HT1080 (cell line): ENCODE data around the gene OPN3. TPM values are rescaled to one million over a fixed set of nuclear protein-coding genes. Genes with fewer than 3 reads are reported as not detected.
A peak's percentile ranks its signal among the peaks of the same experiment; 100 is the strongest.

ENCODE experiments used
- DNase-seq: peaks from one replicate; pipeline ENCODE4 v3.0.0-alpha.2; 2015; ENCODE audit warnings: low read depth
- total RNA-seq: library from RNA; depleted of rRNA; stranded (reverse); fragments of >200 nt; shearing (Covaris generic); gene quantifications from 2 replicates; pipeline ENCODE4 v1.2.3, GENCODE V29; 2014

OPN3 gene
- total RNA-seq, 1 experiment from 2014 or later: 5.3 TPM

DNA sequence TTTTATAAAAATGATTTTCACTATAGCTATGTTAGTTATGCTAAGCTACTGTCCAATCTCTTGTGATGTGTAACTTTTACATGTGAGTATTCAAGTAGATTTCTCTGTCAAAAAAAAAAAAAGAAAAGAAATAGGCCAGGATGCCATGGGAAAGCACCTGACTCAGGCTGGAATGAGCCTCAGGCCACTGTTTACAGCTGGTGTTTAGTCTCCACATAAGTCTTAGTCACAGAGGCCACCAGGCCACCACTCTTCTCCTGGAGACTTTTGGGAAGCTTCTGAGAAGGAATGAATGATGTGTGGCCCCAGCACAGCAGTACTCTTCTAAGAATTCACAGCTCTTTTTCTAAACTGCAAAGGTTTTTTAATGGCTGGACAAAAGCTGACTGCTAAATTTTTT lies 48.9 kb downstream of the OPN3 start:
- DNase-seq: peak; percentile 74

GRCh38 chr1:241590719-241591118 lies 49.5 kb downstream of the OPN3 start:
- DNase-seq: no peak

- DNase-seq: no peak
Observed at GRCh38 chr1:241589521-241589920, 50.6 kb downstream of the OPN3 start.

GRCh38 chr1:241586905-241587512 lies 53.2 kb downstream of the OPN3 start:
- no peak for DNase-seq

DNA sequence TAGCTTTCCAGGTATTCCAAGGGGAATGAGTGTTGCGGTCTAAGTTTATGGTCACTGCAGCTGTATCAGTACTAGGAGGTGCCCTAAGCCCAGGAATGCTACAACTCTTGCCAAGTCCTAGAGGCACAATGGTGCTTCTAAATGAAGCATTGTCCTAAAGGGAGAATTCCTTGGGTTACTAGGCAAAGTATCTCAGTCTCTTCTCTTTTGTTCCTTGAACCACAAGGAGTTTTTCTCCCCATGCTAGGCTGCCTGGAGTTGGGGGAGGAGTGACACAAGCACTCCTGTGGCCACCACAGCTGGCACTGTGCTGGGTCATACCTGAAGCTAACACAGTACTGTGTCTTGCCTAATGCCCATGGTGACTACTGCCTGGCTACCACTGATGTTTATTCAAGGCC lies 57.2 kb downstream of the OPN3 start:
- no peak for DNase-seq

DNA sequence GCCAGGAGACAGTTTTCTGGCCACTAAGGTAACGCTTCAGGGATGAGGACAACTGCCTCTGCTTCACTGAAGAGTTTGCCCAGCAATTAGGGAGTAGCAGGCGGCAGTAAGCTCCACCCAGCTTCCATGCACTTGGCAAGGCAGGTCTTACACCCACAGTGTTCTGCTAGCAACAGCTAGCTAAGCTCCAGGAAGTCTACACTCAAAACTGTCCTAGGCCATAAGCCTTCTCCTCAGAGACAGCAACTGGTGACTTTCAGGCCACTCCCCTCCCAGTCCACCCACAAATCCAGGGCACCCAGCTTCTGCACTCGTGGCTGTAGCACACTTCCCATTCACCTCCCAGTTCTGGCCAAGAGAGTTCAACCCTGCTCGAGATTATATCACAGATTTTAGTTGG lies 60.7 kb downstream of the OPN3 start:
- DNase-seq: no peak

GRCh38 chr1:241574154-241574553 lies 66.0 kb downstream of the OPN3 start:
- no peak for DNase-seq

GRCh38 chr1:241569848-241570247 lies 70.3 kb downstream of the OPN3 start:
- no peak for DNase-seq

DNA sequence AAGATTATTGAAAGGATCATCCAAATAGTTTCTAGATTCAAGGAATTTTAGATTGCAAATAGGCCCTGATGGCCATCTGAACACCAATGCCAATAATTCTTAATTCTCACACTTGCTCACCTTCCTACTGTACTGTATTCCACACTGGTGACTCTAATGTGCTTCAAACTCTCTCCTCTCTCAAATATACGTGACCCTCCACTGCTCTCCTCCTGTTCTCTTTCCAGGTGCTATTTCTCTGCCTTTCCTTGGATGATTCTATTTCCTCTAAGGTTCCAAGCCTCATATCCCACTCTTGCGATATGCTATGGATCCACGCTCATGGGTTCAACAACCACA lies 79.4 kb downstream of the OPN3 start:
- no peak for DNase-seq

DNA sequence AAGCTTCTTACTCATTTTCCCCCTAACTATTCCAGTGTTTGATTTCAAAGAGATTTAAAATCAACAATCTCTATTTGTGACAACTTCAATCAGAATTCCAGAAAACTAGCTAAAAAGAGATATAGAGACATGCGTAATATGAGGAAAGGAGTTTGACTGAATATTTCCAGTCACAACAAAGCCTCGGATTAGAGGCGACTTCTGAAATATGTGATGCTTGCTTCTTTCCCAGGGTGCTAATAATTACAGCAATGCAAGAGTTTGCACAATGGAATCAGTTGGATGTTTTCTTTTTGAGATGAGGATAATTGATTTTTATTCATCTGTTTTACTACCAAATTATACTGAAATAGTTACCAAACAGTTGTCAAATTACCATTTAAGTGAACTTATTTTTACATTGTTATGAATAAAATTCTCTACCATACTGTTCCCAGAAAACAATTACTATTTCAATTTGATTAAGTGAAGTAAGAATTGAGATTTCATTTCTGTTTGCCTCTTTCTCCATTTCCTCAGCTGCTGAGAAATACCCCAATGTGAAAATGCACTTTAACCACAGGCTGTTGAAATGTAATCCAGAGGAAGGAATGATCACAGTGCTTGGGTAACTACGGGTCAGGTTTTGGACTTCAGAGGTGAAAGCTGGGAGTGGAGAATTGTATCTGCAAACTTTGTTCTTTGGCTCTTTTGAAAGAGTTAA lies 79.9 kb downstream of the OPN3 start:
- DNase-seq: no peak

GRCh38 chr1:241557551-241558193 lies 82.5 kb downstream of the OPN3 start:
- DNase-seq: no peak

- no peak for DNase-seq
Observed at GRCh38 chr1:241557031-241557430, 83.1 kb downstream of the OPN3 start.

GRCh38 chr1:241555526-241555925 lies 84.6 kb downstream of the OPN3 start:
- no peak for DNase-seq

- no peak for DNase-seq
Observed at GRCh38 chr1:241553886-241554592, 86.1 kb downstream of the OPN3 start.

DNA sequence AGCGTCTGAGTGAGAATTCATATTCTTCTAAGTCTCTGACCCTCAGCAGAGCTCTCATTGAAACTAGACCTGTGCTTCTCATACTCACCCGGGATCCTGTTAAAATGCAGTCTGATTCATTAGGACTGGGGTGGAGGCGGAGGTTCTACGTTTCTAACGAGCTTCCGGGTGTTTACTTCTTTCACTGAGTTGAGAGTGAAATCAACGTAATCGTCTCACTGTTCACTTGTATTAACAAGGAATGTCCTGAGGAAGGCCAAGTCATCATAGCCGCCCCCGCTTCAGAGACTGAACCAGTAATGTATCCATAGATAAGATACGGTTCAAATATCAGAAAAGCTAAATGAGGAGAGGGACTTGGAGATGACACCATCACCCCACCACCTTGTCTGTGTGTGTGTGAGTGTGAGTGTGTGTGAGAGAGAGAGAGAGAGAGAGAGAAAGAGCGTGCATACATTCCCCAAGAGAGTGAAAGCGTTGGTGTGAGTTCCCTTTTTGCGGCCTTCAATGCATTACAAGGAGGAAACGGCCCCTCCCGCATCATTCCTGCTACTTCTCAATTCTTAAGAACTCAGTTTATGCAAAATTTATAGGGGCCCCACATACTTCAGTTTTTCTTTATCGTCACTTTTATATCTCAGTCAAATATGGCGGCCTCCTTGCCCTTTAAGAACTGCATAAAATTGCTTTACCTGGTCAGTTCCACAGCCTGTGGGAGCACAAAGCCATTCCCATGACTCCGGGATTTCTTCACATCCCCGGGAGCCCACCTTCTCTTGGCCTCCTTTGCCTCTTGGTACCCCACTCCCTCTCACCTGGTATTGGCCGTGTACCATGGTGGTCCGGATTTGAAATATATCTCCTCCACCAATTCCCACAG lies 88.2 kb downstream of the OPN3 start:
- DNase-seq: no peak

- no peak for DNase-seq
Observed at GRCh38 chr1:241550318-241550717, 89.9 kb downstream of the OPN3 start.

DNA sequence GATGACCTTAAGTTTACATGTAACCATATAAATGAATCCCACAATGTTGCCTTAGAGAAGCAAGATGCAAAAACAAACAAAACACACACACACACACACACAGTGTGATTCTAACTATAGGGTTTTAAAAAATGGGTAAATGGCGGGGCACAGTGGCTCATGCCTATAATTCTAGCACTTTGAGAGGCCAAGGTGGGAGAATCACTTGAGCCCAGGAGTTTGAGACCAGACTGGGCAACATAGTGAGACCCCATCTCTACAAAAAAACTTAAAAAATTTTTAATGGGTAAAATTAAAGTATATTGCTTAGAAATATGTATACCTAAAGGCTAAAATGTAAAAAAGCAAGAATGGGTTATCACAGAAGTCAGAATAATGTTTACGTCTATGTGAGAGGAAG lies 92.2 kb downstream of the OPN3 start:
- no peak for DNase-seq
